ENCODE measurements around the gene MS4A18. TPM values are rescaled to one million over a fixed set of nuclear protein-coding genes. Genes with fewer than 3 reads are reported as not detected.

The MS4A18 gene
- total RNA-seq: not detected in 2 replicates

GRCh38 chr11:60724420-60724819, at the start of gene MS4A18:
TSS of gene MS4A18 (plus strand) at chr11:60724720.

DNA sequence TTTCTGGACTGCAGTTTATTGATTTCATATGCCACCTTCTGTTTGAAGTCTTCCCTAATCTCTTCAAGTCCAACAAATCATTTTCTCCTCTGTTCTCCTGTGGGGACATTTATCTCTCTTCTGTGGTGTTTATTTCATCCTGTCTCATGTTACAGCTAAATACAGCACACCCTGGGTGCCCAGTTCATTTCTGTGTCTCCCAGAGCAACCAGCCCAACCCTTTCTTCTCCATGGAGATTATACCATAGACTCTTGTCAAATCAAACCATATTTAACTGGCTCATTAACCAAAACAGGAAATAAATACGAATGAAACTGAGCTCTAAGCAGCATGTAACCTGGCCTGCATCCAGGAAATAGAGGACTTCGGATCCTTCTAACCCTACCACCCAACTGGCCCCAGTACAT, 25.2 kb upstream of the MS4A18 start, which contains the start of gene MS4A8:
Gene MS4A8, plus strand, starts transcription at position 329 of the 408 bp plus-strand sequence. CDS start 1,249 bp downstream, outside the sequence.

DNA sequence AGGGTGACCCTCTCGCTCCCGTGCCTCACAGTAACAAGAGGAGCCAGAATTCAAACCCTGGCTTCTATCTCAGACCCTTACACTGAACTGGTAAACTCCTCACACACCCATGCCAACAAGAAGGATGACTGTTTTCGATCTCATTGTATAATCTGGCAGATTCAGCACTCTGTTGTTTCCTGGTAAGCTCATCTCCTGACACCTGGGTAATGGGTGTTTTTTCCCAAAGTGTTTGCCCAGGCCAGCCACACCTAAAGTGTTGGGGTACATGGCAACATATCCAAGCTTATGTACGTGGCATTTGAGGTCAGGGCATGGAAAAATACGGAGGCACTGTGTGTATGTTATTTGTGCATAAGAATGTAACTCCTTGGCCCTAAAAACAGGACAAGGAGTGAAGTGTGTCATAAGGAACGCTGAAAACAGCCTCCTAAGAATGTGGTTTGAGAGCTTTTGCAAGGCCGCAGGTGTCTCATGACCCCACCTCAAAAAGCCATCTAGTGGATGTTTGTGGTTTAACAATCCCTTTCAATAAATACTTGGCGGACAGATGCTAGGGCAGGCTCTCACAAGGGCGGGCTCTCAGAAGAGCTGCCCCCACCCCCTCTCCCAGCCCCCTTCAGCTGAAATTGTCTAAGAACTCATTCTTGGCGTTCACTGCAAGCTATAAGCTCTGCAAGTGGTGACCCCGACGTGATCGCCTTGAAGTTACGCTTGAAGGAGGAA, 31.9 kb downstream of the MS4A18 start, which contains the start of gene MS4A15:
Gene MS4A15, plus strand, starts transcription at position 561 of the 726 bp plus-strand sequence. CDS start 6,867 bp downstream, outside the sequence.

DNA sequence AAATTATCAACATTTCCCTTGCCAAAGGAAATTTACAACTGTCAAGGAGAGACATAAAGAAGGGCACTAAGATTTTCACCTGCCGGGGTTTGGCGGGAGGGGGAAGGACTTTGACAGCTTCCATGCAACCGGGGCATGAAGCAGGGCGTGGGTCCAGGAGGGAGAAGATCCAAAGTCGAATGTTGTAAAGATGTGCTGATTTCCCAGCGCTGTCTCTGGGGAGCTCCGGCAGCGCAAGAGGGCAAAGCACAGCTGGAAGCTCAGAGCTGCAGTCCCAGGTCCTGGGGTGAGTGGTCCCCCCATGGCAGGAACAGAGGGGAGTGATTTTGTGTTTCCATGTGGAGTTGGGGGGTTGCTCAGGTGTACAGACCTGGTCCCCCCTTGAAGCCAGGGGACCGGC, 60.6 kb downstream of the MS4A18 start, which contains the start of gene MS4A10:
Gene MS4A10, plus strand, starts transcription at position 198 of the 400 bp plus-strand sequence. CDS start 5,003 bp downstream, outside the sequence.

Other genes starting within 250 kb of the MS4A18 start
- gene MS4A12, start 231.9 kb upstream of the MS4A18 start, total RNA-seq: not detected in 2 replicates
- gene MS4A13, start 209.3 kb upstream of the MS4A18 start, total RNA-seq: not detected in 2 replicates
- gene MS4A8, start 25.1 kb upstream of the MS4A18 start, total RNA-seq: not detected in 2 replicates
- gene MS4A15, start 32.1 kb downstream of the MS4A18 start, total RNA-seq: not detected in 2 replicates
- gene MS4A10, start 60.6 kb downstream of the MS4A18 start, total RNA-seq: not detected in 2 replicates
- 6.2 and 9.8 TPM in 2 replicates for gene CCDC86, start 117.4 kb downstream of the MS4A18 start, total RNA-seq
- under 0.01 and 0.11 TPM in 2 replicates for gene PTGDR2, start 131.2 kb downstream of the MS4A18 start, total RNA-seq
- gene ZP1, start 142.8 kb downstream of the MS4A18 start, total RNA-seq: not detected in 2 replicates
- 39.7 and 52.4 TPM in 2 replicates for gene PRPF19, start 181.9 kb downstream of the MS4A18 start, total RNA-seq
- 40.5 and 61.5 TPM in 2 replicates for gene TMEM109, start 189.4 kb downstream of the MS4A18 start, total RNA-seq
- 3.4 and 5.2 TPM in 2 replicates for gene TMEM132A, start 199.7 kb downstream of the MS4A18 start, total RNA-seq
- 10.8 and 14.2 TPM in 2 replicates for gene SLC15A3, start 227.5 kb downstream of the MS4A18 start, total RNA-seq
- gene CD6, start 247.0 kb downstream of the MS4A18 start, total RNA-seq: not detected in 2 replicates

Data from articular chondrocyte of knee joint (primary cell).